IPS-20b (cell line): Measurements from ENCODE around the gene OSBPL1A.

Source experiments
- H3K27ac ChIP-seq: one replicate; pipeline ENCODE4 v1.5.1; 2013; ENCODE audit warnings: low read length
- H3K27me3 ChIP-seq: 2 replicates; pipeline ENCODE4 v1.6.1; 2013; ENCODE audit warnings: mild to moderate bottlenecking, low read length, inconsistent platforms; ENCODE audit not compliant: insufficient read depth
- H3K36me3 ChIP-seq: 2 replicates; pipeline ENCODE4 v1.6.1; 2013; ENCODE audit warnings: low read depth, mild to moderate bottlenecking, inconsistent platforms, low read length, moderate library complexity; ENCODE audit not compliant: insufficient read depth
- H3K4me1 ChIP-seq: 2 replicates; pipeline ENCODE4 v1.6.1; 2013; ENCODE audit warnings: mild to moderate bottlenecking, control low read depth, inconsistent platforms, low read length, moderate library complexity; ENCODE audit not compliant: insufficient read depth
- H3K4me3 ChIP-seq: 2 replicates; pipeline ENCODE4 v1.5.1; 2013; ENCODE audit warnings: mild to moderate bottlenecking, low read length, inconsistent platforms
- H3K9ac ChIP-seq: 2 replicates; pipeline ENCODE4 v1.6.1; 2013; ENCODE audit warnings: low read depth, mild to moderate bottlenecking, inconsistent platforms, low read length, moderate library complexity
- H3K9me3 ChIP-seq: 2 replicates; pipeline ENCODE4 v1.6.1; 2013; ENCODE audit warnings: mild to moderate bottlenecking, low read depth, low read length, inconsistent platforms; ENCODE audit not compliant: insufficient read depth

OSBPL1A gene

GRCh38 chr18:24421831-24422230, 24.2 kb upstream of the OSBPL1A start:
- Histone ChIP-seq H3K27ac (no peak overlapping the region), H3K4me3 (no peak overlapping the region), H3K9me3 (no peaks in the 10 kb centered on the region), H3K36me3 (no peaks in the 10 kb centered on the region), H3K27me3 (0 out of 2 replicates have a peak, but pooled peaks cover 4% of the 10 kb centered on the region), H3K9ac (no peak overlapping the region), H3K4me1 (peaks cover 4% of the 10 kb centered on the region; the same call in 1 of the 2 replicates)

- Histone ChIP-seq H3K27me3 (0 out of 2 replicates have a peak, but pooled peaks cover 4% of the 10 kb centered on the region), H3K27ac (no peak overlapping the region), H3K36me3 (no peaks in the 10 kb centered on the region), H3K9ac (no peak overlapping the region), H3K4me3 (no peak overlapping the region), H3K4me1 (peaks cover 2% of the 10 kb centered on the region; the same call in 1 of the 2 replicates), H3K9me3 (no peaks in the 10 kb centered on the region)
Observed at GRCh38 chr18:24420551-24420950, 22.9 kb upstream of the OSBPL1A start.

GRCh38 chr18:24417480-24417879, 19.9 kb upstream of the OSBPL1A start:
- no peaks in the 10 kb centered on the region for H3K36me3 ChIP-seq
- H3K27ac ChIP-seq: no peak overlapping the region
- H3K4me1 ChIP-seq: no peaks in the 10 kb centered on the region
- no peak overlapping the region for H3K9ac ChIP-seq
- no peaks in the 10 kb centered on the region for H3K27me3 ChIP-seq
- H3K9me3 ChIP-seq: no peaks in the 10 kb centered on the region
- no peak overlapping the region for H3K4me3 ChIP-seq

GRCh38 chr18:24414349-24415003, 16.9 kb upstream of the OSBPL1A start:
- Histone ChIP-seq H3K27me3 (no peaks in the 10 kb centered on the region), H3K4me3 (no peak overlapping the region), H3K27ac (no peak overlapping the region), H3K9me3 (no peaks in the 10 kb centered on the region), H3K4me1 (no peaks in the 10 kb centered on the region), H3K9ac (no peak overlapping the region), H3K36me3 (no peaks in the 10 kb centered on the region)

GRCh38 chr18:24413148-24413547, 15.5 kb upstream of the OSBPL1A start:
- H3K9me3 ChIP-seq: no peaks in the 10 kb centered on the region

GRCh38 chr18:24408496-24408895, 10.9 kb upstream of the OSBPL1A start:
- Histone ChIP-seq H3K9me3 (no peaks in the 10 kb centered on the region), H3K4me3 (no peak overlapping the region), H3K27ac (no peak overlapping the region)

More at GRCh38 chr18:24413148-24413547, 15.5 kb upstream of the OSBPL1A start:
- no peak overlapping the region for H3K4me3 ChIP-seq
- no peak overlapping the region for H3K9ac ChIP-seq
- H3K36me3 ChIP-seq: no peaks in the 10 kb centered on the region
- no peaks in the 10 kb centered on the region for H3K4me1 ChIP-seq
- no peak overlapping the region for H3K27ac ChIP-seq
- H3K27me3 ChIP-seq: no peaks in the 10 kb centered on the region

GRCh38 chr18:24404591-24404990, 7.0 kb upstream of the OSBPL1A start:
- Histone ChIP-seq H3K27ac (no peak overlapping the region), H3K9ac (no peak overlapping the region), H3K27me3 (no peaks in the 10 kb centered on the region), H3K4me3 (no peak overlapping the region), H3K9me3 (no peaks in the 10 kb centered on the region), H3K36me3 (no peaks in the 10 kb centered on the region), H3K4me1 (peaks cover 15% of the 10 kb centered on the region)

More at GRCh38 chr18:24408496-24408895, 10.9 kb upstream of the OSBPL1A start:
- Histone ChIP-seq H3K27me3 (no peaks in the 10 kb centered on the region), H3K9ac (no peak overlapping the region), H3K36me3 (no peaks in the 10 kb centered on the region), H3K4me1 (no peaks in the 10 kb centered on the region)

GRCh38 chr18:24403076-24403475, 5.5 kb upstream of the OSBPL1A start:
- Histone ChIP-seq H3K9ac (no peak overlapping the region), H3K4me3 (no peak overlapping the region), H3K9me3 (no peaks in the 10 kb centered on the region), H3K36me3 (no peaks in the 10 kb centered on the region), H3K27me3 (no peaks in the 10 kb centered on the region), H3K27ac (no peak overlapping the region), H3K4me1 (peaks cover 24% of the 10 kb centered on the region)

- Histone ChIP-seq H3K27ac (no peak overlapping the region), H3K27me3 (no peaks in the 10 kb centered on the region), H3K4me1 (peaks cover 24% of the 10 kb centered on the region), H3K9me3 (no peaks in the 10 kb centered on the region), H3K9ac (no peak overlapping the region), H3K4me3 (no peak overlapping the region), H3K36me3 (no peaks in the 10 kb centered on the region)
Observed at GRCh38 chr18:24402209-24402785, 4.7 kb upstream of the OSBPL1A start.

GRCh38 chr18:24400587-24400986, 3.0 kb upstream of the OSBPL1A start:
- Histone ChIP-seq H3K4me1 (peaks cover 27% of the 10 kb centered on the region), H3K27ac (no peak overlapping the region), H3K36me3 (no peaks in the 10 kb centered on the region), H3K9ac (no peak overlapping the region), H3K4me3 (no peak overlapping the region), H3K27me3 (no peaks in the 10 kb centered on the region), H3K9me3 (no peaks in the 10 kb centered on the region)

GRCh38 chr18:24398540-24398939, 916 bp upstream of the OSBPL1A start:
- Histone ChIP-seq H3K36me3 (no peaks in the 10 kb centered on the region), H3K27me3 (no peaks in the 10 kb centered on the region), H3K9ac (peak overlapping the region; percentile 79; the same call in 1 of the 2 replicates), H3K9me3 (no peaks in the 10 kb centered on the region), H3K4me3 (peak overlapping the region; percentile 78), H3K4me1 (peaks cover 34% of the 10 kb centered on the region), H3K27ac (peak overlapping the region; percentile 40)

GRCh38 chr18:24397131-24397693, 412 bp downstream of the OSBPL1A start:
- peak overlapping the region; percentile 57 for H3K27ac ChIP-seq
- no peaks in the 10 kb centered on the region for H3K9me3 ChIP-seq
- no peaks in the 10 kb centered on the region for H3K36me3 ChIP-seq
- no peaks in the 10 kb centered on the region for H3K27me3 ChIP-seq
- peaks cover 34% of the 10 kb centered on the region for H3K4me1 ChIP-seq
- peak overlapping the region; percentile 90 for H3K9ac ChIP-seq
- peak overlapping the region; percentile 78 for H3K4me3 ChIP-seq
